Daoy (cell line): ENCODE measurements around the gene DAP3. TPM values are rescaled to one million over a fixed set of nuclear protein-coding genes. Genes with fewer than 3 reads are reported as not detected.
A peak's percentile ranks its signal among the peaks of the same experiment; 100 is the strongest.

Source experiments
- DNase-seq: peaks from one replicate; pipeline ENCODE4 v3.0.0-alpha.2; 2015; ENCODE audit warnings: low read depth
- total RNA-seq: library from RNA; depleted of rRNA; stranded (reverse); fragments of >200 nt; shearing (Covaris generic); gene quantifications from 2 replicates; pipeline ENCODE4 v1.2.3, GENCODE V29; 2014; rRNA removed

The DAP3 gene
- total RNA-seq, 1 experiment from 2014 or later: 96.4 TPM

DNA sequence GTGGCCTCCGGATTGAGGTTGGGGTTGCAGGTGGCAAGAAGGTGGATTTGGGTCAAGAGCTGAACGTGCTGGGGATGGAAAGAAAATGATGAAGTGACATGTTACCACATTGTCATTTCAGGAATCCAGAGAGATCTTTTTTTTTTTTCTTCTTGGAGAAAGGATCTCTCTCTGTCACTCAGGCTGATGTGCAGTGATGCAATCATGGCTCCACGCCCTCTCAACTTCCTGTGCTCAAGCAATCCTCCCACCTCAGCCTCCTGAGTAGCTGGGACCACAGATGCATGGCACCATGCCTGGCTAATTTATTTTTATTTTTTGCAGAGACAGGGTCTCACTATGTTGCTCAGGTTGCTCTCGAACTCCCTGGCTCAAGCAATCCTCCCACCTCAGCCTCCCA is 87.5 kb downstream of the DAP3 start:
- DNase-seq: peak; percentile 18

GRCh38 chr1:155777582-155777981 is 88.7 kb downstream of the DAP3 start:
- DNase-seq: no peak

Other genes with a start within 250 kb of the DAP3 start
- 16.2 and 16.5 TPM in 2 replicates for gene ASH1L, start 126.3 kb upstream of the DAP3 start, total RNA-seq
- gene MSTO1, start 78.9 kb upstream of the DAP3 start, total RNA-seq: 26.5 and 47.1 TPM in 2 replicates
- gene YY1AP1, start 317 bp upstream of the DAP3 start, total RNA-seq: 23.9 and 27.5 TPM in 2 replicates
- 16.0 and 22.5 TPM in 2 replicates for gene GON4L, start 168.1 kb downstream of the DAP3 start, total RNA-seq
- 7.4 and 12.8 TPM in 2 replicates for gene SYT11, start 170.5 kb downstream of the DAP3 start, total RNA-seq
- gene RIT1, start 222.3 kb downstream of the DAP3 start, total RNA-seq: 22.4 and 26.6 TPM in 2 replicates
- gene KHDC4, start 245.3 kb downstream of the DAP3 start, total RNA-seq: 45.8 and 58.2 TPM in 2 replicates